ACC112 (cell line): ENCODE results near the gene NUDT17.

Experiments
- H2AFZ ChIP-seq: fragments of 200-600 bp; sonication (generic); one replicate; pipeline ENCODE4 v1.6.0; 2017; ENCODE audit warnings: antibody characterized with exemption, low read length; ENCODE audit not compliant: unreplicated experiment
- H3K27ac ChIP-seq: fragments of 200-600 bp; sonication (generic); 2 replicates; pipeline ENCODE4 v1.5.1; 2014; ENCODE audit warnings: low read depth, mild to moderate bottlenecking, antibody characterized with exemption, low read length, moderate library complexity
- H3K27me3 ChIP-seq: fragments of 200-600 bp; sonication (generic); 2 replicates; pipeline ENCODE4 v1.6.1; 2014; ENCODE audit warnings: mild to moderate bottlenecking, antibody characterized with exemption, low read length, moderate library complexity, mixed read lengths; ENCODE audit not compliant: insufficient read depth
- H3K36me3 ChIP-seq: fragments of 200-600 bp; sonication (generic); 2 replicates; pipeline ENCODE4 v1.6.1; 2016; ENCODE audit warnings: mild to moderate bottlenecking, antibody characterized with exemption, low read length, moderate library complexity, mixed read lengths; ENCODE audit not compliant: insufficient read depth
- H3K4me1 ChIP-seq: fragments of 200-600 bp; sonication (generic); one replicate; pipeline ENCODE4 v1.6.1; 2016; ENCODE audit warnings: low read length, mixed read lengths; ENCODE audit not compliant: insufficient read depth, unreplicated experiment, control insufficient read depth
- H3K4me3 ChIP-seq: fragments of 200-600 bp; sonication (generic); 2 replicates; pipeline ENCODE4 v1.5.1; 2014; ENCODE audit warnings: mild to moderate bottlenecking, low read depth, low read length
- H3K79me2 ChIP-seq: fragments of 200-600 bp; sonication (generic); one replicate; pipeline ENCODE4 v1.6.0; 2016; ENCODE audit warnings: low read length; ENCODE audit not compliant: control insufficient read depth, unreplicated experiment, insufficient read depth

Gene NUDT17

GRCh38 chr1:145889722-145890121 lies 44.3 kb downstream of the NUDT17 start:
- Histone ChIP-seq H3K79me2 (no peaks in the 10 kb centered on the region), H3K36me3 (no peaks in the 10 kb centered on the region), H3K27ac (no peak overlapping the region), H3K4me3 (no peak overlapping the region), H3K4me1 (peaks cover 36% of the 10 kb centered on the region), H2AFZ (no peak overlapping the region), H3K27me3 (no peaks in the 10 kb centered on the region)

- Histone ChIP-seq H3K79me2 (no peaks in the 10 kb centered on the region), H2AFZ (peak overlapping the region; percentile 51), H3K4me3 (peak overlapping the region; percentile 48), H3K27me3 (no peaks in the 10 kb centered on the region), H3K36me3 (no peaks in the 10 kb centered on the region), H3K4me1 (peaks cover 29% of the 10 kb centered on the region), H3K27ac (peak overlapping the region; percentile 95)
These were observed 45.7 kb downstream of the NUDT17 start for GRCh38 chr1:145891143-145891542.

GRCh38 chr1:145891587-145892485 lies 46.4 kb downstream of the NUDT17 start:
- H3K79me2 ChIP-seq, result no peaks in the 10 kb centered on the region
- no peaks in the 10 kb centered on the region for H3K36me3 ChIP-seq
- peak overlapping the region; percentile 51 for H2AFZ ChIP-seq
- H3K4me3 ChIP-seq, result peak overlapping the region; percentile 48
- H3K27me3 ChIP-seq, result no peaks in the 10 kb centered on the region
- H3K27ac ChIP-seq, result peak overlapping the region; percentile 95
- H3K4me1 ChIP-seq, result peaks cover 29% of the 10 kb centered on the region

GRCh38 chr1:145892486-145893087 lies 47.2 kb downstream of the NUDT17 start:
- Histone ChIP-seq H3K27ac (peak overlapping the region; percentile 95), H3K27me3 (no peaks in the 10 kb centered on the region), H3K4me1 (peaks cover 29% of the 10 kb centered on the region), H3K4me3 (peak overlapping the region; percentile 25), H2AFZ (no peak overlapping the region), H3K79me2 (no peaks in the 10 kb centered on the region), H3K36me3 (no peaks in the 10 kb centered on the region)

- Histone ChIP-seq H2AFZ (no peak overlapping the region), H3K27ac (peak overlapping the region; percentile 95), H3K79me2 (no peaks in the 10 kb centered on the region), H3K27me3 (no peaks in the 10 kb centered on the region), H3K4me3 (no peak overlapping the region), H3K36me3 (no peaks in the 10 kb centered on the region), H3K4me1 (peaks cover 29% of the 10 kb centered on the region)
These were observed 48.1 kb downstream of the NUDT17 start for GRCh38 chr1:145893306-145894055.

- no peak overlapping the region for H3K27ac ChIP-seq
- H2AFZ ChIP-seq, result no peak overlapping the region
- peaks cover 27% of the 10 kb centered on the region for H3K4me1 ChIP-seq
These were observed 50.0 kb downstream of the NUDT17 start for GRCh38 chr1:145895471-145895870.

GRCh38 chr1:145897969-145898368 lies 52.5 kb downstream of the NUDT17 start:
- Histone ChIP-seq H2AFZ (no peak overlapping the region), H3K27me3 (no peaks in the 10 kb centered on the region), H3K79me2 (no peaks in the 10 kb centered on the region), H3K4me3 (no peak overlapping the region), H3K4me1 (peaks cover 5% of the 10 kb centered on the region), H3K36me3 (no peaks in the 10 kb centered on the region), H3K27ac (no peak overlapping the region)

More at GRCh38 chr1:145895471-145895870, 50.0 kb downstream of the NUDT17 start:
- Histone ChIP-seq H3K36me3 (no peaks in the 10 kb centered on the region), H3K4me3 (no peak overlapping the region), H3K79me2 (no peaks in the 10 kb centered on the region), H3K27me3 (no peaks in the 10 kb centered on the region)
